ENCODE results near the gene DNAJC7.

DNAJC7 gene

DNA sequence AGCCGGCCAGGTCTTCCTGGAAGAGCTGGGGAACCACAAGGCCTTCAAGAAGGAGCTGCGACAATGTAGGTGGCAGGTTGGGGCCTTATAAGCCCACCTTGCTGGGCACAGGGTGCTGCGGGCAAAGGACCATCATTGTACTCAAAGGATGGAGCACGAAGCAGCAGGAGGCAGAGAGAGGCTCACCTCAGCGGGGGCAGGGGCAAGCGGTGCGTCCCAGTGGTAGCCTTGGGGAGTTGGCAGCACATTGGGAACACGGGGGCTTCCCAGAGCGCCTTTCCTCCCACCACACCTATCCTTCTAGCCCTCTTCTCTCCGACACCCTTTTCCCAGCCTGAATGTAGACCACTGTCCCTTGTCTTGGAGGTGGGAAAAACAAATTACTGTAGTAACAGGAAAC, 48.6 kb downstream of the DNAJC7 start:
- DNase-seq: no peak
- no peak for TF ChIP-seq GATA1 (IDR thresholded peaks at IDR 0.05; ENCODE audit: low read depth, low read length)
- TF ChIP-seq POLR2A (IDR thresholded peaks at IDR 0.05; ENCODE audit: low read length): no peak

- TF ChIP-seq POLR2A (IDR thresholded peaks at IDR 0.05; ENCODE audit: low read length): no peak
- no peak for TF ChIP-seq GATA1 (IDR thresholded peaks at IDR 0.05; ENCODE audit: low read depth, low read length)
- no peak for DNase-seq
Observed at GRCh38 chr17:41967921-41968578, 49.2 kb downstream of the DNAJC7 start.

DNA sequence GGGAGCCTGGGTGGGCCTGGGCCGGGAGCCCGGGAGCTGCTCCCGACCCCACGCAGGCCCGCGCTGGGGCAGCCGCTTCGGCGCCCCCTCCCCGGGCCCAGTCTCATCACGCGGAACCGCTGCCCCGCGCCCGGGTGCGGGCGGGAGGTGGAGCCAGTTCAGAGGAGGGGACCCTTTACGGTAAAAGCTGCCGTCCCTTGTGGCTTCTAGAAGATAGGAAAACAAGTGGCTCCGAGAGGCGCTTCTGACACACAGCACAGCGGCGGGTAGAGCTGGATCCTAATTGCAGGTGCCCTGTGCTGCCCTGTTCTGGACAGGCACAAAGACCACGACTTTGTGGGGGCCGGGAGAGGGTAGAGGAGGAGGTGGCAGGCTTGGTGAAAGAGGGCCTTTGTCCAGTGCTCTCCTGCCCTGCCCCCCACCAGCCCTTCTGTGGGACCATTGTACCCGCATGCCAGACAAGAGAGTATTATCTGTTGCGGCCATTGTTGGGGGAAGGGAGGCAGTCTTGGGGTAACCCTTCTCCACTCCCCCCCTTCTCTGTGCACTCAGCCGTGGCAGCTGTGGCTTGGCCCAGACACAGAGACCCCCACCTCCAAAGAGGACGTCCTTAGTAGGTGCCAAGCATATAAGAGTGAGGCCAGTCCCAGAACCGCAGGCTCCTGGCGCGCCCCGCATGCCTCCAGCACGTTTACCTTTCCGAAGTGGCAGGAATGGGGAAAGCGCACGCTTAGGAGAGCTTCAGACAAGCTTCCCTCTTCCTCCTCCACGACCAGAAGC, 49.9 kb downstream of the DNAJC7 start:
- TF ChIP-seq GATA1 (IDR thresholded peaks at IDR 0.05; ENCODE audit: low read depth, low read length) (no peak), POLR2A (IDR thresholded peaks at IDR 0.05; ENCODE audit: low read length) (peak; percentile 3)
- DNase-seq: peak; percentile 73 to 75

- peak; percentile 95 for DNase-seq
- TF ChIP-seq POLR2A (IDR thresholded peaks at IDR 0.05; ENCODE audit: low read length) (peak; percentile 58), GATA1 (IDR thresholded peaks at IDR 0.05; ENCODE audit: low read depth, low read length) (no peak)
Observed at GRCh38 chr17:41966463-41967140, 50.6 kb downstream of the DNAJC7 start, which contains the start of gene CNP. Gene CNP, plus strand, starts transcription at chr17:41966795. Its CDS starts 90 bp downstream, at chr17:41966885.

GRCh38 chr17:41965694-41966462, 51.4 kb downstream of the DNAJC7 start:
- TF ChIP-seq GATA1 (IDR thresholded peaks at IDR 0.05; ENCODE audit: low read depth, low read length) (no peak), POLR2A (IDR thresholded peaks at IDR 0.05; ENCODE audit: low read length) (no peak)
- DNase-seq: peak; percentile 52 to 63

- peak; percentile 73 to 83 for DNase-seq
- TF ChIP-seq POLR2A (IDR thresholded peaks at IDR 0.05; ENCODE audit: low read length) (no peak), GATA1 (IDR thresholded peaks at IDR 0.05; ENCODE audit: low read depth, low read length) (no peak)
Observed at GRCh38 chr17:41962768-41963434, 54.3 kb downstream of the DNAJC7 start.

DNA sequence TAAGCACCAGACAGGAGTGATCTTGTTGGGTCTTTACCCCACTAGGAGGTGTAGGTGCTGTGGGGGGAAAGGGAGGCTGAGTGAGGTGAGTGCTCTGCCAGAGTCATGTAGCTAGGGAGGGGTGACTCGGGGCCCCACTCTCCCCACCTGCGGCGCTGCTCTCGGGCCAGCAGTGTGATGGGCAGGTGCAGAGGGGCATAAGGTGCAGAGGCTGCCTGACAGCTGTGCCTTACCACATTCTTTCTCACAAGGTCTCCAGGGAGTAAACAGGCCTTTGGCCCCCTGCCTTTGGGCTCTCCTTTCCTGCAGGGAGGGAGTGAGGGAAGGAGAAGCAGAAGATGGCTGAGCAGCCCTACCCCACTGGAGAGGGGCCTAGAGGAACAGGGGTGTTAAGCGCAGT, 55.1 kb downstream of the DNAJC7 start:
- no peak for TF ChIP-seq POLR2A (IDR thresholded peaks at IDR 0.05; ENCODE audit: low read length)
- TF ChIP-seq GATA1 (IDR thresholded peaks at IDR 0.05; ENCODE audit: low read depth, low read length): no peak

DNA sequence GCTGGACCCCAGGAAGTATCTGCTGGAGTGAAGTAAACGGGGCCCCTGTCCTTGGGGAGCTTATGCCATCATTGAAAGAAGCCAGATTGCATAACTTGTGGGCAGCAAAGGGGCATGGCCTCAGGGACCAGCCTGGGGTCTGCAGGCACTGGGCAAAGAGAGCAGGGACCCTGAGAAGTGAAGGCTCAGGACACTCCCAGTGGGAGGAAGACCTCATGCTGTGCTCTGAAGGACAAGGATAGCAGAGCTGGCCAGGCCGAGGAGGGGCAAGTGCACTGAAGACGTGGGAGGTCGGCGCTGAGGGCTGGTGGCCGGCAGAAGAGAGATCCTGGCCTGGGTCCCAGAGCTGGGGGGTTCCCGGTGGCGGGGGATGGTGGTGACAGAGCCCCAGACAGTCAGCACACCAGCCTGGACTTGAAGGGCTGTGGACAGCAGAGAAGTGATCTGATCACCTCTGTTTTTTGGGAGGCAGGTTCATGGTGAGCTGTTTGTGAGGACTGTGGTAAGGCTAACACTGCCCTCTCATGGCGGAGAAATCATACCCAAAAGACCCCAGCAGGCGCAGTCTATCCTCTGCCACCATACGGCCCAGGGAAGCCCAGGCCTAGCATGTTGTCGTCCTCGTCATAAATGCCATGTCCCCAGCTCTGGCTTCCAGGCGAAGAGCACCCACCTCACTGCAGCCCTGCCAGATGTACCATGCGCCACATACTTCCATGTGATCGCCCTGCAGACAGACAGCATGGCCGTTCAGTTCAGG, 57.7 kb downstream of the DNAJC7 start:
- no peak for TF ChIP-seq GATA1 (IDR thresholded peaks at IDR 0.05; ENCODE audit: low read depth, low read length)
- TF ChIP-seq POLR2A (IDR thresholded peaks at IDR 0.05; ENCODE audit: low read length): no peak
- DNase-seq: peak; percentile 75 to 77

More for the DNA sequence above, 55.1 kb downstream of the DNAJC7 start:
- DNase-seq: no peak

DNA sequence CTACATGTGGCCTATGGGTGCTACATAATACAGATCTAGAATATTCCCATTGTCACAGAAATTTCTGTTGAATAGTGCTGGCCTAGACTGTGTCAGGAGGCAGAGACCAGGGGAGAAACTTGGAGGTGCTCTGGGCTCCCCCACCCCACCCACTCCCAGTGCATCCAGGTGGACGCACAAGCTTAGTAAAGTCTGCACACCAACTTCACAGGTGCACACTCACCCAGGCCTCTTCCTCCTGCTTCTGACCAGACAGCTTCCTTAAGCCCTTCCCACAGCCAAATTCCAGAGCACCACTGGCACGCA, 58.3 kb downstream of the DNAJC7 start:
- DNase-seq: no peak
- TF ChIP-seq POLR2A (IDR thresholded peaks at IDR 0.05; ENCODE audit: low read length): no peak
- no peak for TF ChIP-seq GATA1 (IDR thresholded peaks at IDR 0.05; ENCODE audit: low read depth, low read length)

- no peak for TF ChIP-seq POLR2A (IDR thresholded peaks at IDR 0.05; ENCODE audit: low read length)
- DNase-seq: no peak
Observed at GRCh38 chr17:41957869-41958439, 59.3 kb downstream of the DNAJC7 start.

- DNase-seq: peak; percentile 59 to 61
- TF ChIP-seq GATA1 (IDR thresholded peaks at IDR 0.05; ENCODE audit: low read depth, low read length) (no peak), POLR2A (IDR thresholded peaks at IDR 0.05; ENCODE audit: low read length) (no peak)
Observed at GRCh38 chr17:41957031-41957868, 60.0 kb downstream of the DNAJC7 start.

All from erythroblast (primary cell).